ENCODE data around the gene RNLS. TPM values are rescaled to one million over a fixed set of nuclear protein-coding genes. Genes with fewer than 3 reads are reported as not detected.

Gene RNLS
- total RNA-seq, 1 experiment from 2014 or later, result 11.4 TPM

- no peaks in the 10 kb centered on the region for H3K9me3 ChIP-seq (ENCODE audit: control insufficient read depth, insufficient read depth, low read depth, low read length)
- no peaks in the 10 kb centered on the region for H3K36me3 ChIP-seq (ENCODE audit: control insufficient read depth, insufficient read depth, low read length)
- no peak overlapping the region for H3K4me3 ChIP-seq (ENCODE audit: low read depth in 2 of 2, low read length in 2 of 2)
- in situ Hi-C loops (cut with HindIII; ENCODE audit: low pct_unique_long_range_greater_than_20kb, low sequenced_read_pairs), result no loop called here
- ChIA-PET CTCF (interaction anchor here (0.5 to 0.7 kb wide), 2 partner anchors 498 to 1667 kb away, joined by 3 read pairs; no protein-coding TSS in a partner anchor), POLR2A (no interaction called here)
- H3K27ac ChIP-seq (ENCODE audit: low read length), result no peak overlapping the region
- H3K4me1 ChIP-seq (ENCODE audit: control insufficient read depth, insufficient read depth, low read length), result no peaks in the 10 kb centered on the region
- ATAC-seq, result no peak
- no peak for DNase-seq (ENCODE audit: low read depth, low spot score)
- BruUV-seq (replicated peaks), result no TSS peak
- TF ChIP-seq POLR2AphosphoS5 (IDR thresholded peaks at IDR 0.05; ENCODE audit: low read depth, low read length) (no peak), REST (IDR thresholded peaks at IDR 0.05; ENCODE audit: insufficient read depth in 1 of 2, low read depth in 2 of 2, low read length in 1 of 2) (no peak), SIN3A (IDR thresholded peaks at IDR 0.05; ENCODE audit: borderline replicate concordance, insufficient read depth, low read depth, low read length) (no peak), TCF7L2 (IDR thresholded peaks at IDR 0.05; ENCODE audit: low read depth, low read length) (no peak), CTCF (IDR thresholded peaks at IDR 0.05) (no peak)
- intact Hi-C loops (cut with micrococcal nuclease; ENCODE audit: unreplicated experiment), result no loop called here
- no peaks in the 10 kb centered on the region for H3K27me3 ChIP-seq (ENCODE audit: control insufficient read depth, insufficient read depth, low read length)
These were observed 77.9 kb downstream of the RNLS start for GRCh38 chr10:88505265-88505664.

GRCh38 chr10:88500656-88501055 is 82.5 kb downstream of the RNLS start:
- no peak for DNase-seq (ENCODE audit: low read depth, low spot score)
- Histone ChIP-seq H3K9me3 (ENCODE audit: control insufficient read depth, insufficient read depth, low read depth, low read length) (no peaks in the 10 kb centered on the region), H3K36me3 (ENCODE audit: control insufficient read depth, insufficient read depth, low read length) (no peaks in the 10 kb centered on the region), H3K4me1 (ENCODE audit: control insufficient read depth, insufficient read depth, low read length) (no peaks in the 10 kb centered on the region), H3K4me3 (ENCODE audit: low read depth in 2 of 2, low read length in 2 of 2) (no peak overlapping the region), H3K27me3 (ENCODE audit: control insufficient read depth, insufficient read depth, low read length) (no peaks in the 10 kb centered on the region), H3K27ac (ENCODE audit: low read length) (no peak overlapping the region)
- CTCF ChIA-PET, result no interaction called here
- in situ Hi-C loops (cut with HindIII; ENCODE audit: low pct_unique_long_range_greater_than_20kb, low sequenced_read_pairs) (no loop called here), intact Hi-C loops (cut with micrococcal nuclease; ENCODE audit: unreplicated experiment) (no loop called here)
- TF ChIP-seq POLR2AphosphoS5 (IDR thresholded peaks at IDR 0.05; ENCODE audit: low read depth, low read length), result no peak
- no peak for TF ChIP-seq SIN3A (IDR thresholded peaks at IDR 0.05; ENCODE audit: borderline replicate concordance, insufficient read depth, low read depth, low read length)
- TF ChIP-seq CTCF (IDR thresholded peaks at IDR 0.05), result no peak
- no peak for TF ChIP-seq TCF7L2 (IDR thresholded peaks at IDR 0.05; ENCODE audit: low read depth, low read length)
- TF ChIP-seq REST (IDR thresholded peaks at IDR 0.05; ENCODE audit: insufficient read depth in 1 of 2, low read depth in 2 of 2, low read length in 1 of 2), result no peak
- POLR2A ChIA-PET, result no interaction called here
- BruUV-seq (replicated peaks), result no TSS peak
- no peak for ATAC-seq

Data from Panc1 (cell line).